GM12892 (cell line): ENCODE data around the gene DNAJB8.

ENCODE experiments used
- DNase-seq: peaks from one replicate; pipeline ENCODE4 v3.0.0; 2011; ENCODE audit not compliant: insufficient read length
- FAIRE-seq: peaks from 2 replicates; lab custom pipeline; 2011; peaks lifted over from hg19 to GRCh38; lab: Jason Lieb, UNC
- POLR2A ChIP-seq: IDR thresholded peaks from 2 replicates; pipeline ENCODE4 v1.6.1; 2011; ENCODE audit warnings: low read depth, low read length, control low read depth
- POLR2AphosphoS5 ChIP-seq: IDR thresholded peaks from 2 replicates; pipeline ENCODE4 v1.6.1; 2011; ENCODE audit warnings: low read depth, low read length, control low read depth
- TAF1 ChIP-seq: IDR thresholded peaks from 2 replicates; pipeline ENCODE4 v1.6.1; 2011; ENCODE audit warnings: low read depth, mild to moderate bottlenecking, control low read depth, low read length, borderline replicate concordance

DNAJB8 gene

DNA sequence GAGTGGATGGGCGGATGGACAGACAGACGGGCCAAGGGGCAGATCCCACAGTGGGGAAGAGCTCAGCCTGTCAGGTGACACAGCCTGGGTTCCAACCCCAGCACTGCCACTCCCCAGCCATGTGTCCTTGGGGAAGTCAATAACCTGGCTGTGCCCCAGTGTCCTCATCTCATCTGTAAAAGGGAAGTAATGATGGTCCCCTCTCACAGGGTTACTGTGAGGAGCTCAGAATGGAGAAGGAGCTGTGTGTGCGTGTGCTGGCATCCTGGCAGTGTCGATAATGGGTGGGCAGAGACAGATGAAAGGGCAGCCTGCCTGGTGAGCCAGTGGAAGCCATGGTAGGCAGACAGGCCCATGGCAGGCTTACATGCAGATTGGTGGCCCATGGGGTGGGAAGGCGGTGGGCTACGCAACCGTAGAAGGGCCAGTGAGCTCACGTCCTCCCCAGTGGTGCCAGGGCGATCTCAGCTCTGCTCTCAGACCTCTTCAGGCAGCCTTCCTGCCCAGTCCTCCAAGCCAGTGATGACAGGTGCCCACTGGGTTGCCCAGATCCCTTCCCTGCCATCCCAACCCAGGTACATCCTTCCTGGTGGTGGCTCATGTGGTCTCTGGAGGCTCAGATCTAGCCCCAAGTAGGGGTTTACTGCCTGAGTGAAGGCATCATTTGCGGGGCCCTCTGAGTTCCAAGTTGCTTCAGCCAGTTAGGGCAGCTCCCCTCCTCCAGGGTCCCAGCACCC is 2.3 kb upstream of the DNAJB8 start:
- TF ChIP-seq TAF1 (no peak), POLR2AphosphoS5 (no peak), POLR2A (no peak)
- DNase-seq: no peak
- no peak for FAIRE-seq

DNA sequence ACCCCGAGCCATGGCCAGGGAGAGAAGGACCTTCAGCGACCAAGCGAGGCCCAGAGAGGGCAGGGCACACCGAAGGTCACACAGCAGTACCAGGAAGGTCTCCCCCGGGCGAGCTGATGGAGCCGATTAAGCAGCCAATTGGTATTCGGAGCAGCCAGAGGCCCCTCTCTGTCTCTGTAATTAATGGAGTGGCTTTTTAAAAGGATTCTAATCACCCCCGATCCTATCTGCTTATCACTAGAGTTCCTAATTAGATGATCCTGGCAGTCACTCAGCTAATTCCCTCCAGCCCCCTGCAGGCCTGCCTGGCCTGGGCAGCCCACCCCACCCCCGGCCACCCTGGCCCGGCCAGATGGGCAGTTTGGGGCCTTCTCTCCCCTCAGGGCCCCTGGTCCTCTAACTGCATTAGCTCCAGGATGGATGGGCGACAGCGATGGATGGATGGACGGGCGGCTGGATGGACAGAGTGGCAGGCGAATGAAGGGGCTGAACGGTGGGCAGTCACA is 1.6 kb upstream of the DNAJB8 start:
- FAIRE-seq (no peak), DNase-seq (no peak)
- no peak for TF ChIP-seq TAF1
- TF ChIP-seq POLR2AphosphoS5: no peak
- no peak for TF ChIP-seq POLR2A

DNA sequence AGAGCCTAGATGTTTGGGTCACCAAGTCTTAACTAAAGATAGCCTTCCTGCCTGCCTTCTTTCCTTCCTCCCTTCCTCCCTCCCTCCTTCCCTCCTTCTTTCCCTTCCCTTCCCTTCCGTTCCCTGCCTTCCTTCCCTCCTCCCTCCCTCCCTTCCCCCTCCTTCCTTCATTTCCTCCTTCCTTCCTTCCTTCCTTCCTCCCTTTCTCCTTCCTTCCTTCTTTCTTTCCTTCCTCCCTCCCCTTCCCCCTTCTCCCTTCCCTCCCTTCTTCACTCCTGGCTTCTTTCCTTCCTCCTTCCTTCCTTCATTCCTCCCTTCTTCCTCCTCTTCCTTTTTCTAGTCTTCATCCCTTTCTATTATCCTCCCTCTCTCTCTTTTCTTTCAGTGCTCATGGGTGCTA is 2.0 kb downstream of the DNAJB8 start:
- FAIRE-seq (no peak), DNase-seq (no peak)
- no peak for TF ChIP-seq POLR2AphosphoS5
- TF ChIP-seq TAF1: no peak
- TF ChIP-seq POLR2A: no peak

DNA sequence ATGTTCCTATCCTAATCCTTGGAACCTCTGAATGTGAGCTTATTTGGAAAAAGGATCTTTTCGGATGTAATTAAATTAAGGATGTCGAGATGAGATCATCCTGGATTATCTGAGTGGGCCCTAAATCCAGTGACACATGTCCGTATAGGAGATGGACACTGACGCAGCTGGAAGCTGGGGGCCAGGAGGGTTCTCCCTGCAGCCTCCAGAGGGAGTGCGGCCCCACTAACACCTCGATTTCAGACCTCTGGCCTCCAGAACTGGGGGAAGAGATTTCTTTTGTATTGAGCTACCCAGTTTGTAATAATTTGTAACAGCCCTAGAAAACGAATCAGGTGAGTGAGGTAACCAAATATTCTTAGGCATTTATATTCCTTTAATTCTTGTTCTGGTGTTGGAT is 2.5 kb downstream of the DNAJB8 start:
- FAIRE-seq: no peak
- DNase-seq: no peak
- TF ChIP-seq POLR2A: no peak
- no peak for TF ChIP-seq POLR2AphosphoS5

DNA sequence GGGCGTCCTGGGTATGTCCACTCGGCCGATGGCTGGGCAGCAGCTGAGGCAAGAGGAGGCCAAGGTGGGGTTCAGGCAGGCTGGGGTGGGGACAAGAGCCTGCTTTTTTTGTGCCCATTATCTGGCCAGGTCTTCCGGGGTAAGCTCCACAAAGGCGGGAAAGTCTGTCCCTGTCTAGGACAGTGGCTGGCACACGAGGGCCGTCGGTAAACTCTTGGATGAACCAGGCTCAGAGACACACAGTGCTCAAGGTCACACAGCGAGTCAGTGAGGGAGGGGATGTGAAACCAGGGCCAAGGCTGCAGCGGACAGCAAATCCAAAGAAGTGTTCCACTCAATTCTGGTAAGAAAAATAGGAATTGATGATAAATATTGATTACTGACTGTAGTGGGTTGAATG is 2.9 kb downstream of the DNAJB8 start:
- DNase-seq: no peak
- no peak for FAIRE-seq
- TF ChIP-seq TAF1 (no peak), POLR2A (no peak), POLR2AphosphoS5 (no peak)

DNA sequence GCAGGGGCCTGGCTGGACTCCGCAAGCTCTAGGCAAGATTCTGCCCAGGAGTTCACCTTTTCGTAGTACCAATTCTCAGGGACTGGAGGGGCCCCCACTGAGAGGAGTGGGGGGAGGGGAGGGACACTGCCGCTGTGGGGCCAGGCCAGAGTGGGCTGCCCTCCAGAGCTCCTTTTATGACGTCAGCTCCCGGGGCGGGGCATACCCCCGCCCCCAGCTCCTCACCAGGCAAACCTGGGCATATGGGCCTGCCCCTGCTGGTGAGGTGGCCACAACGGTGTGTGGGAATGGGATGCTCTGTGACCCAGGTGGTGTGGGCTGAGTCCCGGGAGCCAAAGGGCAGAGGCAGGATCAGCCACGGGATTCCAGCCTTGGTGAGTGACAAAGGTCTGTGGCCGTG is 3.3 kb downstream of the DNAJB8 start:
- TF ChIP-seq TAF1 (no peak), POLR2AphosphoS5 (no peak), POLR2A (no peak)
- FAIRE-seq: no peak
- no peak for DNase-seq

DNA sequence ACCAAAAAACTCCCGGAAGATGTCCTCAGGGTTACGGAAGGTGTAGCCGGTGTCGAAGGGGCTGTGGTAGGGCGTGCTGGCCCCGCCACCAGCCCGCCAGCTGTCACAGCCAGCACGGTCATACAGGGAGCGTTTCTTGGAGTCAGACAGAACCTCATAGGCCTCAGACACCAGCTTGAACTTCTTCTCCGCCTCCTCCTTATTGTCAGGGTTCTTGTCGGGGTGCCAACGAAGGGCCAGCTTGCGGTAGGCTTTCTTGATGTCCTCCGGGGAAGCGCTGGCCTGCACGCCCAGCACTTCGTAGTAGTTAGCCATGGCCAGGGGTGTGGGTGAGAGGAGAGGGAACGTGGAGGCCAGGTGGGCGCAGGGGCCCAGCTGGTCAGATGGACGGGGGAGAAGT is 3.8 kb downstream of the DNAJB8 start:
- DNase-seq (no peak), FAIRE-seq (no peak)
- no peak for TF ChIP-seq POLR2AphosphoS5
- no peak for TF ChIP-seq POLR2A
- TF ChIP-seq TAF1: no peak

DNA sequence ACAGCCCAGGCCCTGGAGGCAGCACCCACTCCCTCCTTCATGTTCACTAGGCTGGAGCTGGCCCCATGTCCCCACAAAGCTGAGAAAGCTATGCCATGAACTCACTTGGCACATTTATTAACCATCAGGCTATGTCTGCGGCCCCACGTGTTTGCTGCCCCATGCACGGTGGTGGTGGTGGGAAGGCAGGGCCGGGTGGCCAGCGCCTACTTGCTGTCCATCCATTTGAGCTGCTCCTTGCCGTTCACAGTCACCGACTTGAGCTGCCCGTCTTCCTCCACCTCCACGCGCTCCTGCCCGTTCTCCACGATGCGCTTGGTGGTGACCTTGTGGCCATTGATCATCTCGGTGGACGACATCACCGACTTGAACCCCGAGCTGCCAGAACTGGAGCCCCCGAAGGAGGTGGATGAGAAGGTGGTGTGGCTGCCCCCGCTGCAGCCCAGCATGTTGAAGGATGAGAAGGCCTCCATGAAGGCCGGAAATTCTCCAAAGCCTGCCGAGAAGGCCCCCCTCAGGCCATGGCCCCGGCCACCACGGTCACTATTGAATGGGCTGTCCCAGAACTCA is 4.3 kb downstream of the DNAJB8 start:
- no peak for TF ChIP-seq TAF1
- FAIRE-seq (no peak), DNase-seq (no peak)

DNA sequence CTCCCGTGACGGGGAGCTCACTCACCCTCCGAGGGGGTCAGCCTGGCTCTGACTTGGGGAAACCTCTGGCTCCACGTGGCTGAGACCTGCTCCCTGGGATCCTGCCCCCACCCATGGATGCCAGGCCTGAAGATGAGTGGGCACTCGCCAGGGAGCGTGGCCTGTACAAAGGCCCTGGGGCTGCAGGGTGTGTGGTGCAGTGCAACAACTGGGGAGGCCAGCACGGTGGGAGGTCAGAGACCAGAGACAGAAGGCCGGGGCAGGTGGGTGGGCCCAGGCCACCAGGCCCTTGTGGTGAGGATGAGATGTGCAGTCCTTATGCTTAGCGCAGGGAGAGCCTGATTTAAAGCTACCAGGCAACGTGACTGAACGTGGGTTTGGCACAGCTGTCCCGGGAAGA is 5.0 kb downstream of the DNAJB8 start:
- TF ChIP-seq POLR2AphosphoS5: no peak
- no peak for TF ChIP-seq POLR2A
- no peak for TF ChIP-seq TAF1
- FAIRE-seq: no peak
- DNase-seq: no peak

DNA sequence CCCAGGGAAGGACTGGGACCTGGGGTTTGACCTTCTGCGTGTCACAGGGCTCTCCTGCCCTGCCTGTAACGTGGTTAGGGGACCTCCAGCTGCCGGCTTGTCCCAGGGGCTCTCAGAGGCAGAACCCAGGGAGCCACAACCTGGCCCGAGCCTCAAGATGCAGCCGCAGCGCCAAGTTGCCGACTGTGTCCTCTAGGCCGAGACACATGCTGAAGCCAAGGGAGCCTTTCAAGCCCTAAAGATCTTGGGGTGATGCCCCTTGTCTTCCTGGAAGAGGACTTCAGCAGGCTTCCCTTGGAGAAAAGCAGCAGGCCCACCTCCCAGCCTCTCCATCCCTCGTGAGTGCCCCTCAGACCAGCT is 7.2 kb downstream of the DNAJB8 start:
- DNase-seq: no peak
- TF ChIP-seq TAF1: no peak
- TF ChIP-seq POLR2A: no peak
- TF ChIP-seq POLR2AphosphoS5: no peak
- FAIRE-seq: no peak

DNA sequence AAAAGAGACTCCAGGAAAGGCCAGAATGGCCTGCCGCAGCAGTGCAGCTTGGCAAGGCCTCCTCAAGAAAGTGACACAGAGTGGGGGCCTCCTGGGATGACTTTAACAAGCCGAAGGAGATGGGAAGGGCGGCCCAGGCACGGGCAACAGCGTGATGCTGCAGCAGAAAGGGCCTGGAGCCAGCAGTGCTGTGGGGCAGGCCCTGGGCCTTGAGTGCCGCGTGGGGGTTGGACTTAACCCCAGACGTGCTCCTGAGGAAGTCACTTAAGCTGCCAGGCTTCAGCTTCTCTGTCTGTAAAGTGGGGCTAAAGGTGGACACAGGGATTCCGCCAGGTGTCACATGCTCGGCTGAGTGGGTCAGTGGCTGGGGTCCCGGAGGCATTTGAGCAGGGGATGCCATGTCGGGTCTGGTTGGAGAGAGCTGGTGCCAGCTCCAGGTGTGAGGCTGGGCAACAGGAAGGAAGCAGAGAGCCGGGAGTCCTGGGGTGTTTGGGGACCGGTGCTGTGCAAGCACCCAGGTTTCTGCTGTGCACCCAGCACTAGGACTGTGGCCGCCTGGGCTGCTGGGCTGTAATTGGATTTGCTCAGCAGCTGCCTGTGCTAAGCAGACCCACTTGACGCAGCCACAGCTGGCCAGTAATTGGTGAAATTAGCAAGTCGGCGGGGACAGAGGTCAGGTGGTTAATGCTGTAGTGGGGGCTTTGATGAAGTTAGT is 7.8 kb downstream of the DNAJB8 start:
- FAIRE-seq: no peak
- TF ChIP-seq POLR2AphosphoS5 (no peak), POLR2A (no peak), TAF1 (no peak)

DNA sequence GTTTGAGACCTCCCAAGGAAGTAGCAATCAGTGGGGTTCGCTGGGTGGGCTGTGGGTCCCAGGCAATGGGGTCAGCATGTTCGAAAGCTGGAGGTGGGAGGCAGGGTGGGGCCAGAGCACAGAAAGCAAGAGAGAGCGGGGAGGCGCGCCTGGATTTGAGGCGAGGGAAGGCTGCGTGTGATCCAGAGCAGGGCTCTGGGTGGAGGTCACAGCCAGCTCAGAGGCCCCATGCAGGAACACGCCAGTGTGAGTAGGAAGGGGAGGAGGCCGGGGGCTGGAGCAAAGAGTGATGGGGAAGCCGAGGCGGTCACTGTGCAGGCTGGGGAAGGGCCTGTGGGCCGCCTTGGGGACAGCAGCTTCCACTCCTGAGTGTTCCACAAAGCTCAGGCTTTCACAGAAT is 8.8 kb downstream of the DNAJB8 start:
- no peak for DNase-seq
- TF ChIP-seq POLR2A (no peak), TAF1 (no peak), POLR2AphosphoS5 (no peak)
- no peak for FAIRE-seq

More for the DNA sequence above, 7.8 kb downstream of the DNAJB8 start:
- DNase-seq: no peak
